GM12878 (cell line): ENCODE results near the gene FOXO1. TPM values are rescaled to one million over a fixed set of nuclear protein-coding genes. Genes with fewer than 3 reads are reported as not detected.
A peak's percentile ranks its signal among the peaks of the same experiment; 100 is the strongest.

ENCODE experiments used
- ATAC-seq: fragments of 200-7000 bp; cut with Tn5 transposase; 3 replicates; pipeline ENCODE4 v1.9.1; 2020; ENCODE audit warnings: mild to moderate bottlenecking, moderate library complexity
- BruUV-seq: library from RNA; stranded (reverse); fragments of 400-500 nt; replicated peaks from 2 replicates; lab custom pipeline; 2021; lab: Mats Ljungman, UMichigan
- CTCF ChIA-PET: fragments of 300-600 bp; sonication (Branson Sonifier 250); formaldehyde crosslinking; extraction: SDS; loops from one replicate; lab custom pipeline; 2021; ENCODE audit warnings: inconsistent platforms; lab: Yijun Ruan, JAX
- POLR2A ChIA-PET: fragments of 350-600 bp; formaldehyde crosslinking; extraction: SDS; loops from one replicate; lab custom pipeline; 2021; ENCODE audit warnings: inconsistent platforms; lab: Charles Lee
- RAD21 ChIA-PET: fragments of 300-600 bp; sonication (Branson Sonifier 250); formaldehyde crosslinking; loops from one replicate; lab custom pipeline; 2023; ENCODE audit warnings: antibody characterized with exemption; ENCODE audit not compliant: unreplicated experiment; lab: Charles Lee
- SMC1A ChIA-PET: fragments of 300-600 bp; sonication (Branson Sonifier 250); formaldehyde crosslinking; loops from one replicate; lab custom pipeline; 2023; ENCODE audit not compliant: unreplicated experiment, uncharacterized antibody; lab: Charles Lee
- DNase-seq: peaks from one replicate; pipeline ENCODE4 v3.0.0-alpha.2; 2011; ENCODE audit warnings: low read depth, low spot score
- FAIRE-seq: peaks from 3 replicates; lab custom pipeline; 2011; peaks lifted over from hg19 to GRCh38; lab: Jason Lieb, UNC
- H2AFZ ChIP-seq: 2 replicates; pipeline ENCODE4 v1.6.0; 2011; ENCODE audit warnings: low read depth, low read length, control low read depth; ENCODE audit not compliant: control insufficient read depth
- H3K27ac ChIP-seq: 2 replicates; pipeline ENCODE4 v1.5.1; 2011; ENCODE audit warnings: control low read depth; ENCODE audit not compliant: control insufficient read depth, insufficient read depth
- H3K27me3 ChIP-seq, 2 experiments: replicated peaks in 1 of 2; 2 replicates each; pipeline versions ENCODE4 v1.6.0 to v1.6.1; 2011; ENCODE audit warnings: low read length in 1 of 2; ENCODE audit not compliant: control insufficient read depth in 2 of 2, insufficient read depth in 2 of 2
- H3K36me3 ChIP-seq, 2 experiments: 2 replicates each; pipeline ENCODE4 v1.5.1; 2011; ENCODE audit warnings: low read length in 1 of 2; ENCODE audit not compliant: control insufficient read depth in 2 of 2, insufficient read depth in 2 of 2
- H3K4me1 ChIP-seq: 2 replicates; pipeline ENCODE4 v1.6.1; 2011; ENCODE audit warnings: mild to moderate bottlenecking, low read length, moderate library complexity, mixed read lengths; ENCODE audit not compliant: control insufficient read depth, insufficient read depth
- H3K4me2 ChIP-seq: 2 replicates; pipeline ENCODE4 v1.6.0; 2011; ENCODE audit warnings: control low read depth; ENCODE audit not compliant: control insufficient read depth, insufficient read depth
- H3K4me3 ChIP-seq: fragments of 200-600 bp; sonication (generic); 2 replicates; pipeline ENCODE4 v1.5.1; 2016
- H3K79me2 ChIP-seq: 2 replicates; pipeline ENCODE4 v1.6.0; 2011; ENCODE audit warnings: low read length; ENCODE audit not compliant: control insufficient read depth, insufficient read depth
- H3K9ac ChIP-seq: 2 replicates; pipeline ENCODE4 v1.8.0; 2011; ENCODE audit warnings: low read length, control low read depth, mixed read lengths; ENCODE audit not compliant: control insufficient read depth, insufficient read depth
- H3K9me3 ChIP-seq: replicated peaks from 3 replicates; pipeline ENCODE4 v1.5.1; 2011; ENCODE audit warnings: mild to moderate bottlenecking, low read length; ENCODE audit not compliant: control insufficient read depth, insufficient read depth
- H4K20me1 ChIP-seq: 2 replicates; pipeline ENCODE4 v1.6.0; 2011; ENCODE audit not compliant: control insufficient read depth, insufficient read depth
- E2F4 ChIP-seq: IDR thresholded peaks from 2 replicates; pipeline ENCODE4 v1.6.1; 2012; ENCODE audit warnings: low read depth, low read length, improper control_type of control experiment
- SPI1 ChIP-seq: IDR thresholded peaks from 2 replicates; pipeline ENCODE4 v1.6.1; 2011; ENCODE audit warnings: low read depth, mild to moderate bottlenecking, low read length, moderate library complexity, borderline replicate concordance; ENCODE audit not compliant: insufficient read depth
- WGBS: methylation state at CpG from one replicate; pipeline ENCODE4 v1.1.6; 2016; ENCODE audit warnings: low lambda C conversion rate; ENCODE audit not compliant: insufficient replicate concordance, insufficient coverage; ENCODE audit errors: missing lambda C conversion rate; 5-methylcytosine and 5-hydroxymethylcytosine counted together
- in situ Hi-C: fragments of 300-500 bp; cut with MboI; formaldehyde crosslinking; loops from 9 replicates; pipeline ENCODE4 v1.14.3; 2018; ENCODE audit warnings: mixed read lengths
- intact Hi-C: fragments of 100-400 bp; cut with micrococcal nuclease; formaldehyde crosslinking; loops from one replicate; pipeline ENCODE4 v1.14.2; 2022; ENCODE audit not compliant: unreplicated experiment
- polyA plus RNA-seq, 11 experiments: library from polyadenylated mRNA; depleted of rRNA in 4 of 11; unstranded in 6 of 11; stranded (reverse) in 5 of 11; fragments of >200 nt; fragmentation: Nextera tagmentation in 4 of 11; fragmentation: Illumina TruSeq in 1 of 11; extraction: Ambion mirVana in 4 of 11; extraction: Trizol in 1 of 11; gene quantifications; 1 replicate in 1 of 11; 2 replicates in 10 of 11; pipeline versions ENCODE4 v1.2.1 to v1.2.3, GENCODE V29; 2011 to 2016; ENCODE audit warnings: inconsistent platforms in 2 of 11, missing spikeins in 2 of 11, low read depth in 1 of 11
- total RNA-seq, 4 experiments: library from RNA; depleted of rRNA in 3 of 4; stranded (reverse); fragments of >200 nt in 3 of 4; fragmentation: Illumina TruSeq in 1 of 4; extraction: Trizol in 1 of 4; gene quantifications; 2 replicates each; pipeline versions ENCODE4 v1.2.1 to v1.2.3, GENCODE V29; 2013 to 2021

Gene FOXO1
- total and polyA plus RNA-seq, 10 of the 15 experiments (the other 5 are each of a cell fraction or from before 2014, with no cell fraction given) = 0.58 to 8.3 (median 0.88) TPM

- RAD21 ChIA-PET = interaction anchor here (1.0 to 2.1 kb wide), 11 partner anchors 11 to 606 kb away, joined by 3 to 17 read pairs (median 4); no protein-coding TSS in a partner anchor
- Histone ChIP-seq H3K4me1 (peaks cover 6% of the 10 kb centered on the region), H4K20me1 (no peaks in the 10 kb centered on the region), H3K4me2 (peak overlapping the region; percentile 72), H3K27me3 (no peaks in the 10 kb centered on the region), H3K4me3 (peak overlapping the region; percentile 92), H3K79me2 (peaks cover 30% of the 10 kb centered on the region), H3K27ac (0 out of 2 replicates have a peak overlapping the region, but pooled peaks have one; percentile 33), H3K9ac (peak overlapping the region; percentile 28; the same call in 1 of the 2 replicates), H3K9me3 (no peaks in the 10 kb centered on the region), H3K36me3 (no peaks in the 10 kb centered on the region), H2AFZ (peak overlapping the region; percentile 79)
- 1% methylated on average over 63 of the region's 67 CpGs for whole genome bisulfite sequencing
- POLR2A ChIA-PET = no interaction called here
- no peak for DNase-seq
- CTCF ChIA-PET = interaction anchor here (1.1 to 3.6 kb wide), 9 partner anchors 13 to 642 kb away, joined by 3 to 63 read pairs (median 5); no protein-coding TSS in a partner anchor
- in situ Hi-C loops = no loop called here
- TF ChIP-seq SPI1 (peak; percentile 46; the same call in 1 of the 2 replicates), E2F4 (no peak)
- ATAC-seq = no peak; the same call in 2 of the 3 replicates
- no peak for FAIRE-seq
- SMC1A ChIA-PET = interaction anchor here (1.4 to 4.4 kb wide), 6 partner anchors 12 to 597 kb away, joined by 4 to 39 read pairs (median 8); no protein-coding TSS in a partner anchor
- intact Hi-C loops = loop anchor here (5.0 kb wide), 1 partner anchor 110 kb away; no protein-coding TSS in a partner anchor
- BruUV-seq = no TSS peak
Observed at GRCh38 chr13:40666933-40667621, 636 bp upstream of the FOXO1 start.
